GM12878 (cell line): ENCODE results near the gene CTPS1.

Experiments used
- CEBPZ ChIP-seq: fragments of 150-350 bp; IDR thresholded peaks from 2 replicates; pipeline ENCODE4 v1.6.1; 2016; ENCODE audit warnings: low read depth, low read length
- CHD4 ChIP-seq: fragments of 200-600 bp; sonication (generic); IDR thresholded peaks from 2 replicates; pipeline ENCODE4 v1.6.1; 2016; ENCODE audit warnings: mild to moderate bottlenecking
- CTCF ChIP-seq, 3 experiments: IDR thresholded peaks in 2 of 3; conservative IDR thresholded peaks in 1 of 3; 2 replicates each; pipeline ENCODE4 v1.5.1; 2011; ENCODE audit warnings: low read depth in 3 of 3, low read length in 3 of 3, mild to moderate bottlenecking in 3 of 3, control low read depth in 2 of 3, moderate library complexity in 2 of 3, inconsistent platforms in 1 of 3, mixed read lengths in 1 of 3; ENCODE audit not compliant: control insufficient read depth in 2 of 3, insufficient read depth in 1 of 3; ENCODE audit errors: extremely low read depth in 1 of 3
- HDAC2 ChIP-seq: fragments of 200-600 bp; sonication (generic); IDR thresholded peaks from 2 replicates; pipeline ENCODE4 v1.6.1; 2017
- JUNB ChIP-seq: IDR thresholded peaks from 2 replicates; pipeline ENCODE4 v1.6.1; 2016; ENCODE audit warnings: antibody characterized with exemption, mild to moderate bottlenecking
- MAX ChIP-seq: IDR thresholded peaks from 2 replicates; pipeline ENCODE4 v1.6.1; 2012; ENCODE audit warnings: low read depth, low read length, improper control_type of control experiment
- NR2C1 ChIP-seq: fragments of 450-650 bp; IDR thresholded peaks from 2 replicates; pipeline ENCODE4 v1.6.1; 2017; ENCODE audit warnings: antibody characterized with exemption, mild to moderate bottlenecking, moderate library complexity
- RAD21 ChIP-seq: IDR thresholded peaks from 2 replicates; pipeline ENCODE4 v1.6.1; 2011; ENCODE audit warnings: mild to moderate bottlenecking, low read depth, low read length, moderate library complexity; ENCODE audit not compliant: insufficient read depth
- YY1 ChIP-seq: IDR thresholded peaks from 2 replicates; pipeline ENCODE4 v1.6.1; 2011; ENCODE audit warnings: low read depth, mild to moderate bottlenecking, low read length
- ZBTB40 ChIP-seq: fragments of 450-650 bp; IDR thresholded peaks from 2 replicates; pipeline ENCODE4 v1.6.1; 2016; ENCODE audit warnings: mild to moderate bottlenecking, moderate library complexity, borderline replicate concordance
- ZNF384 ChIP-seq: IDR thresholded peaks from 2 replicates; pipeline ENCODE4 v1.6.1; 2012; ENCODE audit warnings: low read depth, mild to moderate bottlenecking, low read length, improper control_type of control experiment, borderline replicate concordance

DNA sequence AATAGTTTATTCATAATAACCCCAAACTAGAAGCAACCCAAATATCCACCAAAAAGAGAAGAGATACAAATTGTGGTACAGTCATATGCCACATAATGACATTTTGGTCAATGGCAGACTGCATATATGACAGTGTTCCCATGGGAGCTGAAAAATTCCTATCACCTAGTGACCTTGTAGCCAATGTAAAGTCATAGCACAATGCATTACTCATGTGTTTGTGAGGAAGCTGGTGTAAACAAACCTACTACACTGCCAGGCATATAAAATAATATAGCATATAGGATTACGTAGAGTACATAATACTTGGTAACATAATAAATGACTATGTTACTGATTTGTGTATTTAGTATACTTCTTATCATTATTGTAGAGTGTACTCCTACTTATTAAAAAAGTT is 71.5 kb downstream of the CTPS1 start:
- TF ChIP-seq CTCF (IDR thresholded peaks at IDR 0.05 in 2 of 3, conservative IDR thresholded peaks at IDR 0.05 in 1 of 3; ENCODE audit: control insufficient read depth in 2 of 3, extremely low read depth in 1 of 3, insufficient read depth in 1 of 3, low read depth in 3 of 3, low read length in 3 of 3), result no peak
- no peak for TF ChIP-seq NR2C1
- TF ChIP-seq CEBPZ, result no peak
- no peak for TF ChIP-seq ZBTB40
- no peak for TF ChIP-seq CHD4
- no peak for TF ChIP-seq JUNB
- TF ChIP-seq RAD21, result no peak
- TF ChIP-seq HDAC2, result no peak
- TF ChIP-seq ZNF384, result no peak
- no peak for TF ChIP-seq YY1
- TF ChIP-seq MAX, result no peak
